HEK293 (cell line): ENCODE results near the gene CHCHD1.
A peak's percentile ranks its signal among the peaks of the same experiment; 100 is the strongest.
"Not testable (repeated sequence)": the region's sequence is repeated elsewhere in the genome, so short reads cannot be mapped to it uniquely, and the experiment has no call there.

Experiments
- CTCF ChIA-PET: fragments of 350-600 bp; formaldehyde crosslinking; extraction: SDS; loops from one replicate; lab custom pipeline; 2021; ENCODE audit warnings: antibody characterized with exemption; lab: Yijun Ruan, JAX
- POLR2A ChIA-PET: fragments of 300-600 bp; formaldehyde crosslinking; extraction: SDS; loops from one replicate; lab custom pipeline; 2020; ENCODE audit warnings: antibody characterized with exemption, inconsistent platforms; lab: Yijun Ruan, JAX
- H3K27ac ChIP-seq: fragments of 200-500 bp; sonication (Bioruptor generic); 2 replicates; pipeline ENCODE4 v1.5.1; 2014; ENCODE audit warnings: low read depth, low read length, control low read depth, inconsistent platforms; ENCODE audit errors: extremely low read depth
- H3K36me3 ChIP-seq, 2 experiments: fragments of 200-500 bp in 1 of 2; sonication (Bioruptor generic) in 1 of 2; 1 replicate in 1 of 2; 2 replicates in 1 of 2; pipeline ENCODE4 v1.5.1; 2014 to 2017; ENCODE audit warnings: inconsistent platforms in 2 of 2, low read length in 2 of 2; ENCODE audit not compliant: control insufficient read depth in 2 of 2, insufficient read depth in 1 of 2
- H3K4me1 ChIP-seq: fragments of 200-500 bp; sonication (Bioruptor generic); 2 replicates; pipeline ENCODE4 v1.5.1; 2014; ENCODE audit warnings: mild to moderate bottlenecking, low read length, inconsistent platforms; ENCODE audit not compliant: control insufficient read depth, insufficient read depth
- H3K4me3 ChIP-seq: 2 replicates; pipeline ENCODE4 v1.5.1; 2011; ENCODE audit warnings: low read depth, mild to moderate bottlenecking, control low read depth, low read length, moderate library complexity
- H3K9me3 ChIP-seq: fragments of 200-500 bp; sonication (Bioruptor generic); 2 replicates; pipeline ENCODE4 v1.5.1; 2014; ENCODE audit warnings: low read depth, low read length, inconsistent platforms; ENCODE audit not compliant: control insufficient read depth, insufficient read depth
- AEBP2 ChIP-seq: fragments of 450-650 bp; formaldehyde crosslinking; IDR thresholded peaks from 2 replicates; pipeline ENCODE4 v1.5.1; 2016; ENCODE audit warnings: missing biosample characterization, missing genetic modification characterization, borderline replicate concordance
- GFI1B ChIP-seq: fragments of 450-650 bp; formaldehyde crosslinking; IDR thresholded peaks from 2 replicates; pipeline ENCODE4 v1.5.1; 2016; ENCODE audit warnings: missing biosample characterization, missing genetic modification characterization
- MYNN ChIP-seq: fragments of 450-650 bp; formaldehyde crosslinking; IDR thresholded peaks from 2 replicates; pipeline ENCODE4 v1.5.1; 2016; ENCODE audit warnings: missing biosample characterization, missing genetic modification characterization, borderline replicate concordance
- MZF1 ChIP-seq: fragments of 450-650 bp; formaldehyde crosslinking; IDR thresholded peaks from 2 replicates; pipeline ENCODE4 v1.5.1; 2017; ENCODE audit warnings: missing biosample characterization, missing genetic modification characterization, borderline replicate concordance
- ZBTB1 ChIP-seq: fragments of 450-650 bp; formaldehyde crosslinking; IDR thresholded peaks from 2 replicates; pipeline ENCODE4 v1.5.1; 2016; ENCODE audit warnings: missing biosample characterization, missing genetic modification characterization
- ZBTB11 ChIP-seq: fragments of 450-650 bp; formaldehyde crosslinking; conservative IDR thresholded peaks from 2 replicates; pipeline ENCODE4 v1.5.1; 2016; ENCODE audit warnings: low read depth, missing biosample characterization, missing genetic modification characterization
- ZBTB21 ChIP-seq: fragments of 450-650 bp; formaldehyde crosslinking; IDR thresholded peaks from 2 replicates; pipeline ENCODE4 v1.5.1; 2017; ENCODE audit warnings: missing biosample characterization, missing genetic modification characterization
- ZBTB8A ChIP-seq: fragments of 450-650 bp; formaldehyde crosslinking; IDR thresholded peaks from 2 replicates; pipeline ENCODE4 v1.5.1; 2016; ENCODE audit warnings: missing biosample characterization, missing genetic modification characterization
- ZFP37 ChIP-seq: fragments of 450-650 bp; formaldehyde crosslinking; IDR thresholded peaks from 2 replicates; pipeline ENCODE4 v1.5.1; 2016; ENCODE audit warnings: missing biosample characterization, missing genetic modification characterization
- ZNF121 ChIP-seq: fragments of 450-650 bp; formaldehyde crosslinking; IDR thresholded peaks from 2 replicates; pipeline ENCODE4 v1.5.1; 2016; ENCODE audit warnings: missing biosample characterization, missing genetic modification characterization
- ZNF140 ChIP-seq: fragments of 450-650 bp; formaldehyde crosslinking; IDR thresholded peaks from 2 replicates; pipeline ENCODE4 v1.5.1; 2016; ENCODE audit warnings: missing biosample characterization, missing genetic modification characterization
- ZNF19 ChIP-seq: fragments of 450-650 bp; formaldehyde crosslinking; IDR thresholded peaks from 2 replicates; pipeline ENCODE4; 2016; ENCODE audit warnings: missing biosample characterization, missing genetic modification characterization, low read depth
- ZNF202 ChIP-seq: fragments of 450-650 bp; formaldehyde crosslinking; IDR thresholded peaks from 2 replicates; pipeline ENCODE4 v1.5.1; 2016; ENCODE audit warnings: missing biosample characterization, missing genetic modification characterization, borderline replicate concordance
- ZNF223 ChIP-seq: fragments of 450-650 bp; formaldehyde crosslinking; IDR thresholded peaks from 2 replicates; pipeline ENCODE4 v1.5.1; 2016; ENCODE audit warnings: missing biosample characterization, missing genetic modification characterization
- ZNF24 ChIP-seq: fragments of 450-650 bp; formaldehyde crosslinking; IDR thresholded peaks from 2 replicates; pipeline ENCODE4 v1.5.1; 2016; ENCODE audit warnings: missing biosample characterization, missing genetic modification characterization
- ZNF266 ChIP-seq: fragments of 450-650 bp; formaldehyde crosslinking; IDR thresholded peaks from 2 replicates; pipeline ENCODE4 v1.5.1; 2016; ENCODE audit warnings: missing biosample characterization, missing genetic modification characterization, low read depth
- ZNF292 ChIP-seq: fragments of 450-650 bp; formaldehyde crosslinking; IDR thresholded peaks from 2 replicates; pipeline ENCODE4 v1.5.1; 2016; ENCODE audit warnings: low read depth, missing biosample characterization, missing genetic modification characterization, borderline replicate concordance
- ZNF354C ChIP-seq: fragments of 450-650 bp; formaldehyde crosslinking; IDR thresholded peaks from 2 replicates; pipeline ENCODE4 v1.5.1; 2016; ENCODE audit warnings: missing biosample characterization, missing genetic modification characterization, low read depth, borderline replicate concordance
- ZNF394 ChIP-seq: fragments of 450-650 bp; formaldehyde crosslinking; IDR thresholded peaks from 2 replicates; pipeline ENCODE4 v1.5.1; 2016; ENCODE audit warnings: missing biosample characterization, missing genetic modification characterization, mild to moderate bottlenecking, moderate library complexity, borderline replicate concordance
- ZNF433 ChIP-seq: fragments of 450-650 bp; formaldehyde crosslinking; IDR thresholded peaks from 2 replicates; pipeline ENCODE4 v1.5.1; 2016; ENCODE audit warnings: missing biosample characterization, missing genetic modification characterization, low read depth
- ZNF501 ChIP-seq: fragments of 450-650 bp; formaldehyde crosslinking; IDR thresholded peaks from 2 replicates; pipeline ENCODE4 v1.5.1; 2016; ENCODE audit warnings: missing biosample characterization, missing genetic modification characterization
- ZNF514 ChIP-seq: fragments of 450-650 bp; formaldehyde crosslinking; IDR thresholded peaks from 2 replicates; pipeline ENCODE4 v1.5.1; 2016; ENCODE audit warnings: missing biosample characterization, missing genetic modification characterization
- ZNF529 ChIP-seq: fragments of 450-650 bp; formaldehyde crosslinking; IDR thresholded peaks from 2 replicates; pipeline ENCODE4 v1.5.1; 2017; ENCODE audit warnings: missing genetic modification characterization, missing biosample characterization; ENCODE audit not compliant: insufficient replicate concordance
- ZNF530 ChIP-seq: fragments of 450-650 bp; formaldehyde crosslinking; IDR thresholded peaks from 2 replicates; pipeline ENCODE4 v1.5.1; 2016; ENCODE audit warnings: low read depth, missing biosample characterization, missing genetic modification characterization
- ZNF558 ChIP-seq: fragments of 450-650 bp; formaldehyde crosslinking; IDR thresholded peaks from 2 replicates; pipeline ENCODE4 v1.5.1; 2016; ENCODE audit warnings: missing biosample characterization, missing genetic modification characterization
- ZNF560 ChIP-seq: fragments of 450-650 bp; formaldehyde crosslinking; IDR thresholded peaks from 2 replicates; pipeline ENCODE4 v1.5.1; 2017; ENCODE audit warnings: missing biosample characterization, missing genetic modification characterization, borderline replicate concordance
- ZNF580 ChIP-seq: fragments of 450-650 bp; formaldehyde crosslinking; IDR thresholded peaks from 2 replicates; pipeline ENCODE4 v1.5.1; 2016; ENCODE audit warnings: missing biosample characterization, missing genetic modification characterization
- ZNF623 ChIP-seq: fragments of 450-650 bp; formaldehyde crosslinking; IDR thresholded peaks from 2 replicates; pipeline ENCODE4 v1.5.1; 2016; ENCODE audit warnings: missing biosample characterization, missing genetic modification characterization
- ZNF639 ChIP-seq: fragments of 450-650 bp; formaldehyde crosslinking; IDR thresholded peaks from 2 replicates; pipeline ENCODE4 v1.5.1; 2016; ENCODE audit warnings: missing biosample characterization, missing genetic modification characterization
- ZNF654 ChIP-seq: fragments of 450-650 bp; formaldehyde crosslinking; IDR thresholded peaks from 2 replicates; pipeline ENCODE4 v1.5.1; 2016; ENCODE audit warnings: low read depth, missing biosample characterization, missing genetic modification characterization
- ZNF664 ChIP-seq: fragments of 450-650 bp; formaldehyde crosslinking; IDR thresholded peaks from 2 replicates; pipeline ENCODE4 v1.5.1; 2016; ENCODE audit warnings: missing biosample characterization, missing genetic modification characterization
- ZXDB ChIP-seq: fragments of 450-650 bp; formaldehyde crosslinking; IDR thresholded peaks from 2 replicates; pipeline ENCODE4 v1.5.1; 2016; ENCODE audit warnings: missing biosample characterization, missing genetic modification characterization

The CHCHD1 gene

GRCh38 chr10:73829090-73829489, 47.2 kb downstream of the CHCHD1 start:
- POLR2A ChIA-PET, H3K9me3 ChIP-seq, H3K27ac ChIP-seq, H3K4me3 ChIP-seq, H3K4me1 ChIP-seq: not testable (repeated sequence)
- CTCF ChIA-PET, result interaction anchor here (1.0 kb wide), 1 partner anchor 9 kb away, joined by 3 read pairs; no protein-coding TSS in a partner anchor
- H3K36me3 ChIP-seq, result peaks cover 0 to 24% of the 10 kb centered on the region in 2 experiments; a peak in 2 of 3 replicates
- TF ChIP-seq ZNF24 (tag by site-specific recombination) (peak; percentile 55; the same call in 1 of the 2 replicates), ZNF558 (peak; percentile 87), ZBTB11 (peak; percentile 87), ZNF514 (0 out of 2 replicates have a peak, but pooled peaks have one; percentile 73), ZNF501 (tag by site-specific recombination) (peak; percentile 41; the same call in 1 of the 2 replicates), ZNF121 (tag by site-specific recombination) (peak; percentile 70; the same call in 1 of the 2 replicates), ZNF623 (tag by site-specific recombination) (peak; percentile 88), ZNF530 (tag by site-specific recombination) (0 out of 2 replicates have a peak, but pooled peaks have one; percentile 17), ZXDB (tag by site-specific recombination) (peak; percentile 85), ZNF19 (peak; percentile 84; the same call in 1 of the 2 replicates), ZNF202 (tag by site-specific recombination) (peak; percentile 91; the same call in 1 of the 2 replicates), ZNF223 (tag by site-specific recombination) (0 out of 2 replicates have a peak, but pooled peaks have one; percentile 71), ZBTB1 (tag by site-specific recombination) (0 out of 2 replicates have a peak, but pooled peaks have one; percentile 41), ZNF266 (tag by site-specific recombination) (peak; percentile 84), ZNF639 (peak; percentile 81; the same call in 1 of the 2 replicates), ZNF529 (tag by site-specific recombination) (peak; percentile 44), ZNF292 (tag by site-specific recombination) (peak; percentile 98; the same call in 1 of the 2 replicates), ZNF580 (tag by site-specific recombination) (peak; percentile 71; the same call in 1 of the 2 replicates), MYNN (tag by site-specific recombination) (peak; percentile 49; the same call in 1 of the 2 replicates), ZBTB8A (tag by site-specific recombination) (peak; percentile 86), ZFP37 (tag by site-specific recombination) (peak; percentile 73), ZNF654 (peak; percentile 60), ZNF394 (tag by site-specific recombination) (peak; percentile 99), GFI1B (tag by site-specific recombination) (0 out of 2 replicates have a peak, but pooled peaks have one; percentile 22), MZF1 (peak; percentile 44; the same call in 1 of the 2 replicates), ZNF560 (tag by site-specific recombination) (peak; percentile 87; the same call in 1 of the 2 replicates), AEBP2 (tag by site-specific recombination) (peak; percentile 88; the same call in 1 of the 2 replicates), ZNF140 (tag by site-specific recombination) (peak; percentile 95), ZNF433 (peak; percentile 95), ZBTB21 (tag by site-specific recombination) (peak; percentile 69), ZNF354C (peak; percentile 87; the same call in 1 of the 2 replicates), ZNF664 (tag by site-specific recombination) (peak; percentile 85)
